Tibial nerve (tissue), 3 donors: Measurements from ENCODE around the gene OVOL1.

Experiments used
- CTCF ChIP-seq, 5 experiments: fragments of 200-600 bp in 3 of 5; fragments of 450-650 bp in 2 of 5; sonication (generic) in 3 of 5; IDR thresholded peaks; one replicate each; pipeline ENCODE4 v1.5.1; 2016 to 2019; ENCODE audit warnings: antibody characterized with exemption in 5 of 5, mild to moderate bottlenecking in 3 of 5, moderate library complexity in 2 of 5
- POLR2A ChIP-seq, 2 donors: fragments of 450-650 bp; IDR thresholded peaks; one replicate each; pipeline ENCODE4 v1.6.1; 2017; ENCODE audit warnings: antibody characterized with exemption in 2 of 2, mild to moderate bottlenecking in 2 of 2, moderate library complexity in 2 of 2

- TF ChIP-seq POLR2A (IDR thresholded peaks at IDR 0.05) (no peak), CTCF (IDR thresholded peaks at IDR 0.05) (no peak)
These were observed 55.3 kb downstream of the OVOL1 start for GRCh38 chr11:65842144-65842543.
